Left colon (tissue), 2 donors: ENCODE data around the gene COL4A2. TPM values are rescaled to one million over a fixed set of nuclear protein-coding genes. Genes with fewer than 3 reads are reported as not detected.
"Not testable (repeated sequence)": the region's sequence is repeated elsewhere in the genome, so short reads cannot be mapped to it uniquely, and the experiment has no call there.

Experiments
- ATAC-seq: fragments of 200-7000 bp; cut with Tn5 transposase; one replicate; pipeline ENCODE4 v1.9.1; 2020; ENCODE audit warnings: mild to moderate bottlenecking, moderate library complexity
- DNase-seq, 2 donors: peaks; one replicate each; pipeline ENCODE4 v3.0.0-alpha.2; 2020
- intact Hi-C, 2 donors: fragments of 100-400 bp; cut with DNase I in 1 of 2; cut with micrococcal nuclease in 1 of 2; formaldehyde crosslinking; loops; one replicate each; pipeline versions ENCODE4 v1.11.2 to v1.14.0; 2022; cut with DNase I, micrococcal nuclease
- total RNA-seq, 2 donors: library from RNA; stranded (reverse); fragmentation: NEBNext Ultra II Directional; extraction: Animal tissue kit (Norgen Biotek cat#: 25700); gene quantifications; one replicate each; pipeline ENCODE4 v1.2.1, GENCODE V29; 2021
- donor health status: DM: no; HTN: no; CAD: no.
- donor health status: DM: yes; HTN: yes; CAD: no.

Gene COL4A2
- total RNA-seq, 2 donors from 2014 or later = 35.3 to 79.7 TPM

GRCh38 chr13:110301606-110302553 lies 5.2 kb upstream of the COL4A2 start:
- no peak for ATAC-seq
- DNase-seq = no peak
- intact Hi-C loops = no loop called here

GRCh38 chr13:110302997-110303396 lies 4.1 kb upstream of the COL4A2 start:
- ATAC-seq (no peak), DNase-seq (no peak)
- intact Hi-C loops = no loop called here

DNA sequence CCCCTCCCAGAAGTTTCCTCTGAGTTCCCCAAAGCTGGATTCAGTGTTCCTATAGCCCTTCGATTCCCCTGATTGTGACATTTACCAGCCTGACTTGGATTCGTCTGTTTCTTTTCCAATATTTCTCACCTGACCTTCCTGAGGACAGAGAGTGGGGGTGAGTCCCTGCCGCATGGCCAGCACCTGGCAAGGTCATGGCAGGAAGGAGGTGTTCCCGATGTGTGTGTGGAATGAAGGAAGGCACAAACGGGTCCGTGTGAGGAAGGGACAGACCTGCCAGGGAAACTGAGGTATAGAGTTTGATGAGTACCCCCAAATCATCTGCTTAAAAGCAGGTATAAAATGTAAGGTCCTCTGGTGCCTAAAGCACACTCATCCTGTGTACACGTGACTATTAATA lies 3.4 kb upstream of the COL4A2 start:
- ATAC-seq = no peak
- DNase-seq = no peak
- intact Hi-C loops = no loop called here

DNA sequence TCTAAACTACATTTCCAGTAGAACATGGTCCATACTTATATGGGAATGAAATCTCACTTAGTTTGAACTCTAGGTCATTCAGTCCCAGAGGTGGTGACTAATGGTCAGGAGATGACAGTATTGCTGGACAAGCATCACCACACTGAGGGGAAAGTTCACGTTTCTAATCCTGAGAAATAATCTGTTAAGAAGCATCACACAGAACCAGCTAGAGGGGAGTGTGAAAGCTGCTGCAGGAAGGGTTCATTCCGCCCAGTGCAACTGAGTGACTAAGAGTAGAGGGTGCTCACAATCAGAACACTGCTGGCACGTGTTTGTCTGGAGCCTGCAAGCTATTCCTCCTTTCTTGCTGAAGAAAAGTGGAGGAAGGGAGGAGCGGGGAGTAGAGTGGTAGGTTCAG lies 2.8 kb upstream of the COL4A2 start:
- ATAC-seq = no peak
- no peak for DNase-seq
- intact Hi-C loops = no loop called here

- intact Hi-C loops = no loop called here
- ATAC-seq = no peak
- DNase-seq = no peak
Measured at GRCh38 chr13:110305001-110305400, 2.1 kb upstream of the COL4A2 start.

DNA sequence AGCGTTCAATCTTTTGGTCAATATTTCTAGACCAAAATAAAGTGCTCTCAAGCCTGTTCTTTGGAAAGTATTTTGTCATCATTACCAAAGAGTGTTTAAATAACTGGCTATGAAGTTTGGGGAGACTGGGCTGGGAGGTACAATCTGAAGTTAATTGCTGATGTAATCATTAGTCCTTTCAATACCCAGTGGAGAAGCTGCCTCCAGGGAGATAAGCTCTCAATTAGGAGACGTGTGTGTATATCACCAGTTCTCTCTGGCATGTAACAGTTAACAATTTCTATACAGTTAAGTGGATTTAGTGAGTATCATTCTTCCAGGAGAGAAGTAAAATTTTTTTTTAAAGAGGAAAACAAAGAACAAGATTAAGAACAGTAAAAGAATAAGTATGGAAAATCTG lies 1.5 kb upstream of the COL4A2 start:
- no peak for DNase-seq
- intact Hi-C loops = no loop called here
- ATAC-seq = no peak

DNA sequence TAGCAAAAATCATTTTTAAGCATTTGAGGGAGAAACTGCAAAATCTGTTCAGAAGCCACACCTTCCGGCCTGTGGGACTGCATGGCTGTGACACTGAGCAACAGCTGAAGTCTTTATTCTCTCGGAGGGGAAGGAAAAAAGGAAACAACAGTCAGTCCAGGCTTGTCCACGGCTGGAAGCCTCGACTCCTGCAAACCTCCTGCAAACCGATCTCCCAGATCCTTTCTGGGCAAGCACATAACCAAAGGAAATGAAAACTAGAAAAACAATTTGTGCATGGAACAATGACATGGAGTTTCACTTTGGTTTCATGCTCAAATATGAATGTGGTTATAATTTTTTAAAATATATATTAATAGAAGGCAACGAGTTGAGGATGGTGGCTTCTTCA lies 1.1 kb upstream of the COL4A2 start:
- no peak for DNase-seq
- no peak for ATAC-seq
- intact Hi-C loops = no loop called here

DNA sequence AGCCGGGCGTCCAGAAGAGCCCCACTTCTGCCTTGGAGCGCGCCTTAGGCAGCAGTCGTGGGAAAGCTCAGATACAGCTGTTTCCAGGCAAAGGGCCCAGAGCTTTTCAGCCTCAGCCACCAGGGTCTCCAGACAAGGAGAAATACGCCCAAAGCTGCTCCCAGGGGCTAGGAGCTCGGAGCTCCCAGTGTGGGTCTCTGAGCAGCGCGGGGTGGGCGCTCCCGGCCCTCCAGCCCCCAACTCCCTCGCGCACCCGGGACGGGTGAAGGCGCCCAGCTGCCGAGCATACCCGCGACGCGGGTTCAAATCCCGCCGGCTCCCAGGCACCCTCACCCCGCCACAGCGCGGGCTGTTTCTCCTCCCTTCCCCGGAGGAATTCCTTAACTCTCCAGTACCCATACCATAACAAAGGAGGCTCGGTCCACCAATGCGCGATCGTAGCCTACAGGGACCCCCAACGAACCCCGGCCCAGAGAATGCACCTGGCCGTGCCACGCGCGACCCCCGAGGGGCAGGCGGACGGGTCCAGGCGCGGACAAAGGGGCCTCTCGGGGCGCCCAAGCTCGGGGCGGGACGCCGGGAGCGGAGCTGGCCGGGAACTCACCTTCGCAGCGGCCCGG lies 634 bp upstream of the COL4A2 start:
- intact Hi-C loops = no loop called here
- ATAC-seq (no peak), DNase-seq (no peak)

DNA sequence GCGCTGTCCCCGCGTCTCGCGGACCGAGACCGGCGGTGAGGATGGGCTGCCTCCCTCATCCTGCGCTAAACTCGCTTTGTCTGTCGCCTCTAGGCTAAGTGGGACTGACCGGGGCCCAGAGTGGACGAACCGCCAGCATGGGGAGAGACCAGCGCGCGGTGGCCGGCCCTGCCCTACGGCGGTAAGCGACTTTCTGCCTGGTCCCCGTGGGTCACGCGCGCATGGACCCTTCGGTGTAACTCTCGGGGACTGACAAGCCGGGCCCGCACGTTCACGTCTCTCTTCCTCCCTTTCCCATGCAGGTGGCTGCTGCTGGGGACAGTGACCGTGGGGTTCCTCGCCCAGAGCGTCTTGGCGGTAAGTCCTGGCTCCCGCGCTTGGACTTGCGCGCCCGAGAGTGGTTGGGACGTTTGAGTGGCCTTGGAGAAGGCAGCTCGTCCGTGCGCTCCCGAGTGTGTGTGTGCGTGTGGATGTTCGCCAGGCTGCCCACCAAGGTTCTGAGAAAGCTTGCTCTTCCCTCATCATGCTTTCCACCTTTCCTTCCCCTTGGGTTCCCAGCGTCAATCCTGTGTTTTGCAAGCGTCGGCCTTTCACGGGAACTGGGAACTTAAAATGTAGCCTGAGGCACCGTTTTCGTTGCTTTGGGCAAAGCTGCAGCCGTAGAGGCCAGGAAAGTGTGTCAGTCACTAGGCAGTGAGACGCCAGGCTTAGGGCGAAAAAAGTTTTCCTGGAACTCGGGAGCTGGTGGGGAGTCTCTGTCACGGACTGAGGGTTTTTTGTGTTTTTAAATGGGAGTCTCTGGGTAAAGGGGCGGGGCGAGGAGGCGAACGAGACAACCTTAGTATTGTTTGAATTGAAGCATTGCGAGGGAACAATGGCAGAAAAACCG lies 927 bp downstream of the COL4A2 start:
- intact Hi-C loops = no loop called here
- ATAC-seq = peak; percentile 24

DNA sequence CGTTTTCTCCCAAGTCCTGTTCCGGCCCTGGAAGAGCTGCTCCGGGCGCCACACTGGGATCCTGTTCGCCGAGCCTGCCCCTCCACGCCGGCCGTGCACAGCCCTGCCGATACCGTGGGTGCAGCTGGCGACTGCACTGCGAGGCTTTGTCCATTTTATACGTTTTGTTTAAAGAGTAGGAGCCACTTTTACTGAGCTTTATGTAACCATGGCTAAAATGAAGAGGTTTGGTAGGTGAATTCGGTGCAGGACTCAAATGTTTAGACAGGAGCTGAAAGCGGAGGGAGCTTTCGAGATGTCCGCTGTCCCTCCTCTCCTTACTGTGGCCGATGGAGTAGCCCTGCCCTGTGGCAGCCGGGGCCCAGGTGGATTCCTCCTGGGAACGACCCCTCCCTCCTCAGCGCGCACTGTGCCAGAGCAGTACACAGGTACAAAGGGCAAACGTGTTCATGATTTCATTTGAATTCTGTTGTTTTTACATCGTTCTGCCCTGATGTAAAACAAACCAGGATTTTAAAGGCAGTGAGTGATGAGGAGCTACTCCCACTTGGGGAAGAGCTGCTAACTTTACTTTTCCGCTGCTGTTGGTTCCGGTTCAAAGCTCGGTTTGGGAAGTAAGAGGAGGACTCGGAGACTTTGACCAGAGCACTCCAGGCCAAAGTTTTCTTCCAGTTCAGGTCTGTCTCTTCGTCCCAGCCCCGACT lies 1.7 kb downstream of the COL4A2 start:
- ATAC-seq (peak; percentile 73), DNase-seq (peak in 1 of 2 donors; percentile 55)
- intact Hi-C loops = no loop called here

More for the DNA sequence above, 927 bp downstream of the COL4A2 start:
- peak; percentile 25 to 28 for DNase-seq

DNA sequence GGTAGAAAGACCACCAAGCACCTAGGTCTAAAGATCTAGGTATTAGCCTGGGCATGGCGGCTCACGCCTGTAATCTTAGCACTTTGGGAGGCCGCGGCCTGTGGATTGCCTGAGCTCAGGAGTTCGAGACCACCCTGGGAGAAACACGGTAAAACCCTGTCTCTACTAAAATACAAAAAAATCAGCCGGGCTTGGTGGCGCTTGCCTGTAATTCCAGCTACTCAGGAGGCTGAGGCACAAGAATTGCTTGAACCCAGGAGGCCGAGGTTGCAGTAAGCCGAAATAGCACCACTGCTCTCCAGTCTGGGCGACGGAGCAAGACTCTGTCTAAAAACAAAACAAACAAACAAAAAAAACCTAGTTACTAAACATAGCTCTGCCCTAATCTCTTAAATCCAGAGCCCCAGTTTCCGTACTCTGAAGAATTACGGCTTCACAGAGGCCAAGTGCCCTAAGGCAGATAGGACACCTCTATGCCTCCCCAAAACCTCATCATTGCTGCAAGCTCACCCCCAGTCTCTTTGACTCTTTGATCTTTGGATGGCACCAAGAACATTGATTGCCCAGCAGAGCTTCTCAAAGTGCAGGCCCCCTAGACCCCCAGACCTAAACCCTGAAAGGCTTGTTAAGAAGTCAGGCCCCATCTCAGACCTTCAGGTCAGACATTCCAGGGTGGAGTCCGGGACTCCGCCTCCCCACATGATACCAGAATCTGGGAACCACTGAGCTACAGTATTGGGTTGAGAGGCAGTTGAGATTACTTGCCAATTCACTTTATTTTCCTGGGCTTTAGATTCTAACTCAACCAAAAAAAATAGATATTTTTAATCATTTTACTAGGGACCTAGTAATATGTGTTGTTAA lies 2.8 kb downstream of the COL4A2 start:
- ATAC-seq = no peak
- DNase-seq = peak in 1 of 2 donors; percentile 17
- intact Hi-C loops = no loop called here

DNA sequence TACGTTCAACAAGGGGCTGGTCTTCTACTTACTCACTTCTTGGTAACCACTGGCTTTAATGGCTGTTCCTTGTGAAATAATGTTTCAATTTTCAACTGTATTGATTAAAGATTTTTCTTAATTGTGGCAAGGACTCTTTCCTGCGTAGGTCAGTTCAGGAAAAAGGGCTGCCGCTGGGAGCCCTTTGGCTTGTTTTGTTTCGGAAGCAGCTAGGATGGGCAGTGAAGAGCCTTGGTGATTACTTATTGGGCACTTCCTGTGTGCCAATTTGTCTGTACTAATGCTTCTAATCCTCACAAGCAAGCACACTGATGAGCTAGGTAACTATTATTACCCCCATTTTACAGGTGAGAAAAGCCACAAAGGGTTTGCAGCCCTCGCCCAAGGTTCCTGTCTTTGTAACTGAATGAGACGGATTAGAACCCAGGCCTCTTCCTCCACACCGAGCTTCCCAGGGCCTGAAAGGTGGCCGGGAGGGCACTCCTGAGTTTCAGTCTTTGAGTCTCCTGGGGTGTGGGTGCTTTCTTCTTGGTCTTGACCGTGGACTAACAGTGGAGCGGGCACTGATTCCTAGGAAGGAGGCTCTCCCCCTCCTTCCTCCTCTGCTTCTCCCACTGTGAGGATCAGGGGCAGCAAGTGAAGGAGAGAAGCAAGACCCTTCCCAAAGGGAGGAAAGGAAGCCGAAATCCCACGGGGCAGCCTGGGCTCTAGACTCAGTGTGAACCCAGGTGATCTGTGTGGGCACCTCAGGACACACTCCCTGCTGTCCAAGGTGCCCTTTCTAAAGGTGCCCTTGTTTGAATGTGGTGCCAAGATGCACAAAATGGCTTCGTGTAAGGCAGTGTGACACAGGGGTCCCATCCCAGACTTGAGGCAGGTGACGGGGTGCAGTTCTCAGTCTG lies 3.7 kb downstream of the COL4A2 start:
- ATAC-seq (no peak), DNase-seq (no peak)
- intact Hi-C loops = no loop called here

- DNase-seq = no peak
- intact Hi-C loops = no loop called here
Measured at GRCh38 chr13:110311443-110312338, 4.6 kb downstream of the COL4A2 start.

GRCh38 chr13:110312339-110313031 lies 5.4 kb downstream of the COL4A2 start:
- ATAC-seq = no peak
- intact Hi-C loops = no loop called here

More at GRCh38 chr13:110311443-110312338, 4.6 kb downstream of the COL4A2 start:
- no peak for ATAC-seq

GRCh38 chr13:110313261-110313660 lies 6.2 kb downstream of the COL4A2 start:
- intact Hi-C loops, ATAC-seq, DNase-seq: not testable (repeated sequence)

More at GRCh38 chr13:110312339-110313031, 5.4 kb downstream of the COL4A2 start:
- DNase-seq = no peak
